DND-41 (cell line): ENCODE measurements around the gene ACADS.

Experiments used
- CTCF ChIP-seq: IDR thresholded peaks from 2 replicates; pipeline ENCODE4 v1.5.1; 2012; ENCODE audit warnings: borderline replicate concordance, low read length, moderate library complexity, mild to moderate bottlenecking; ENCODE audit not compliant: poor library complexity, severe bottlenecking; ENCODE audit errors: extremely low read depth
- EZH2 ChIP-seq: IDR thresholded peaks from 3 replicates; pipeline ENCODE4 v1.6.1; 2012; ENCODE audit warnings: borderline replicate concordance, low read depth, mild to moderate bottlenecking, moderate library complexity, low read length, inconsistent platforms; ENCODE audit not compliant: severe bottlenecking

DNA sequence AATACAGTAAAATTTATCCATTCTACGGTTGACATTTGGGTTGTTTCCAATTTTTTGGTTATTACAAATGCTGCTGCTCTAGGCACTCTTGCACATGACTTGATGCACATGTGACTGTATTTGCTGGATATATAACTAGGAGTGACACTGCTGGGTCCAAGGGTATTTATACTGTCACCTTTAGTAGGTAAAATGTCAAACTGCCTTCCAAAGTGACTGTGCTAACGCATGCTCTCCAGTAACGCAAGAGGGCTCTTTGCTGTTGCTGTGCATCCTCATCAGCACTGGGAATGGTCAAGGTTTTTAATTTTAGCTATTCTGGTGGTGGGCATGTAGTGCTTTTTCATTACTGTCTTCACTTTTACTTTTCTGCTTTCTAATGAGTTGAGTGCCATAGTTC, 62.3 kb downstream of the ACADS start:
- TF ChIP-seq CTCF: no peak
- no peak for TF ChIP-seq EZH2
